ENCODE results near the gene TMBIM4.

DNA sequence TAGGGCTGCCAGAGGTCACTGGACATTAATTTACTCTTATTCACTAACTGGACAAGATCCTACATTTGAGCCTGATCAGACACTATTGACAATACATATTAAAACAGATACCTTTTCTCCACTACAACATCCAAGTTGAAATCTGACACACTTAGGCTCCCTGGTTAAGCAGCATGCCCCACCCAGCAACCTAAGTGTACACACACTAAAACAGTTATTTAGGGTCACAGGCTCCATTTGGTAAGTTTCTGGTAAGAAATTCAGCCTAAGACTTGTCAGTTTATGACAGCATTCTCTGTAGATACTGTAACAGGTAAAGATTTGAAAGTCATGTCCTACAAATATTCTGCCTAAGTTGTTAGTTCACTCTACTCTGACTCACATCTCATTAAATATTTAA, 27.0 kb downstream of the TMBIM4 start:
- TF ChIP-seq POLR2A (IDR thresholded peaks at IDR 0.05) = no peak
- TF ChIP-seq, protein P1, sequence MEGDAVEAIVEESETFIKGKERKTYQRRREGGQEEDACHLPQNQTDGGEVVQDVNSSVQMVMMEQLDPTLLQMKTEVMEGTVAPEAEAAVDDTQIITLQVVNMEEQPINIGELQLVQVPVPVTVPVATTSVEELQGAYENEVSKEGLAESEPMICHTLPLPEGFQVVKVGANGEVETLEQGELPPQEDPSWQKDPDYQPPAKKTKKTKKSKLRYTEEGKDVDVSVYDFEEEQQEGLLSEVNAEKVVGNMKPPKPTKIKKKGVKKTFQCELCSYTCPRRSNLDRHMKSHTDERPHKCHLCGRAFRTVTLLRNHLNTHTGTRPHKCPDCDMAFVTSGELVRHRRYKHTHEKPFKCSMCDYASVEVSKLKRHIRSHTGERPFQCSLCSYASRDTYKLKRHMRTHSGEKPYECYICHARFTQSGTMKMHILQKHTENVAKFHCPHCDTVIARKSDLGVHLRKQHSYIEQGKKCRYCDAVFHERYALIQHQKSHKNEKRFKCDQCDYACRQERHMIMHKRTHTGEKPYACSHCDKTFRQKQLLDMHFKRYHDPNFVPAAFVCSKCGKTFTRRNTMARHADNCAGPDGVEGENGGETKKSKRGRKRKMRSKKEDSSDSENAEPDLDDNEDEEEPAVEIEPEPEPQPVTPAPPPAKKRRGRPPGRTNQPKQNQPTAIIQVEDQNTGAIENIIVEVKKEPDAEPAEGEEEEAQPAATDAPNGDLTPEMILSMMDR (IDR thresholded peaks at IDR 0.05) = no peak

Measured in right lobe of liver (tissue), 4 donors.